Activated B cell treated with CpG ODN at 0.5 μM for 24 hours (primary cell): ENCODE results near the gene SLC15A5. TPM values are rescaled to one million over a fixed set of nuclear protein-coding genes. Genes with fewer than 3 reads are reported as not detected.

Experiments
- ATAC-seq: fragments of 200-7000 bp; cut with Tn5 transposase; one replicate; pipeline ENCODE4 v1.10.0; 2021; ENCODE audit warnings: low read depth, mild to moderate bottlenecking, moderate library complexity
- CTCF ChIA-PET: fragments of 350-600 bp; sonication (Branson Sonifier 250); formaldehyde crosslinking; loops from one replicate; lab custom pipeline; 2021; ENCODE audit warnings: antibody characterized with exemption; lab: Charles Lee
- POLR2A ChIA-PET: fragments of 350-600 bp; sonication (Branson Sonifier 250); formaldehyde crosslinking; loops from one replicate; lab custom pipeline; 2021; ENCODE audit warnings: antibody characterized with exemption; lab: Charles Lee
- DNase-seq: peaks from one replicate; pipeline ENCODE4 v3.0.0; 2022
- H3K27ac Mint-ChIP-seq: one replicate; pipeline ENCODE4 v1.8.0; 2020; ENCODE audit warnings: mixed read lengths
- H3K27me3 Mint-ChIP-seq: one replicate; pipeline ENCODE4 v1.8.0; 2021; ENCODE audit warnings: mixed read lengths
- H3K36me3 Mint-ChIP-seq: one replicate; pipeline ENCODE4 v1.8.0; 2021; ENCODE audit warnings: low read depth, mixed read lengths
- H3K4me1 Mint-ChIP-seq: one replicate; pipeline ENCODE4 v1.8.0; 2021; ENCODE audit warnings: mixed read lengths
- H3K4me3 Mint-ChIP-seq: one replicate; pipeline ENCODE4 v1.8.0; 2020; ENCODE audit warnings: mild to moderate bottlenecking, mixed read lengths
- H3K9me3 Mint-ChIP-seq: one replicate; pipeline ENCODE4 v1.8.0; 2020; ENCODE audit warnings: mixed read lengths
- CTCF ChIP-seq: fragments of 200-600 bp; IDR thresholded peaks from one replicate; pipeline ENCODE4 v1.8.0; 2022; ENCODE audit warnings: antibody characterized with exemption, mild to moderate bottlenecking
- intact Hi-C: fragments of 100-400 bp; cut with micrococcal nuclease; formaldehyde crosslinking; loops from one replicate; pipeline ENCODE4 v1.15.1; 2024
- total RNA-seq: library from RNA; stranded (reverse); gene quantifications from 2 replicates; pipeline ENCODE4 v1.2.3, GENCODE V29; 2022

SLC15A5 gene
- total RNA-seq, 1 donor from 2014 or later, result not detected

- ATAC-seq (no peak), DNase-seq (no peak)
- intact Hi-C loops, result no loop called here
- Mint-ChIP-seq H3K4me3 (no peak overlapping the region), H3K4me1 (no peaks in the 10 kb centered on the region), H3K27me3 (no peaks in the 10 kb centered on the region), H3K36me3 (no peaks in the 10 kb centered on the region), H3K9me3 (peaks cover 3% of the 10 kb centered on the region), H3K27ac (no peak overlapping the region)
- ChIA-PET CTCF (no interaction called here), POLR2A (no interaction called here)
- no peak for TF ChIP-seq CTCF
Observed at GRCh38 chr12:16238661-16239060, 38.8 kb downstream of the SLC15A5 start.

- no peak for ATAC-seq
- intact Hi-C loops, result no loop called here
- POLR2A ChIA-PET, result no interaction called here
- Mint-ChIP-seq H3K27ac (no peak overlapping the region), H3K27me3 (no peaks in the 10 kb centered on the region), H3K4me1 (no peaks in the 10 kb centered on the region), H3K9me3 (peaks cover 3% of the 10 kb centered on the region), H3K4me3 (no peak overlapping the region), H3K36me3 (no peaks in the 10 kb centered on the region)
- no peak for TF ChIP-seq CTCF
- CTCF ChIA-PET, result no interaction called here
- no peak for DNase-seq
Observed at GRCh38 chr12:16229676-16230075, 47.8 kb downstream of the SLC15A5 start.

- CTCF ChIA-PET, result no interaction called here
Observed at GRCh38 chr12:16228067-16228466, 49.4 kb downstream of the SLC15A5 start.

GRCh38 chr12:16225692-16226091, 51.8 kb downstream of the SLC15A5 start:
- no peak for TF ChIP-seq CTCF
- ATAC-seq (no peak), DNase-seq (no peak)
- CTCF ChIA-PET, result no interaction called here
- H3K27ac Mint-ChIP-seq, result no peak overlapping the region
- intact Hi-C loops, result no loop called here
- H3K4me3 Mint-ChIP-seq, result no peak overlapping the region
- POLR2A ChIA-PET, result no interaction called here
- no peaks in the 10 kb centered on the region for H3K9me3 Mint-ChIP-seq
- H3K36me3 Mint-ChIP-seq, result no peaks in the 10 kb centered on the region
- H3K27me3 Mint-ChIP-seq, result no peaks in the 10 kb centered on the region
- no peaks in the 10 kb centered on the region for H3K4me1 Mint-ChIP-seq

More at GRCh38 chr12:16228067-16228466, 49.4 kb downstream of the SLC15A5 start:
- TF ChIP-seq CTCF, result no peak
- no peaks in the 10 kb centered on the region for H3K27me3 Mint-ChIP-seq
- POLR2A ChIA-PET, result no interaction called here
- H3K9me3 Mint-ChIP-seq, result peaks cover 3% of the 10 kb centered on the region
- H3K27ac Mint-ChIP-seq, result no peak overlapping the region
- intact Hi-C loops, result no loop called here
- H3K4me3 Mint-ChIP-seq, result no peak overlapping the region
- H3K4me1 Mint-ChIP-seq, result no peaks in the 10 kb centered on the region
- ATAC-seq, result no peak
- H3K36me3 Mint-ChIP-seq, result no peaks in the 10 kb centered on the region
- no peak for DNase-seq

- no peak for TF ChIP-seq CTCF
- Mint-ChIP-seq H3K4me3 (no peak overlapping the region), H3K27me3 (no peaks in the 10 kb centered on the region), H3K27ac (no peak overlapping the region), H3K4me1 (no peaks in the 10 kb centered on the region), H3K9me3 (no peaks in the 10 kb centered on the region), H3K36me3 (no peaks in the 10 kb centered on the region)
- DNase-seq, result no peak
- intact Hi-C loops, result no loop called here
- no peak for ATAC-seq
- ChIA-PET CTCF (no interaction called here), POLR2A (no interaction called here)
Observed at GRCh38 chr12:16224196-16224595, 53.3 kb downstream of the SLC15A5 start.
